ENCODE data around the gene DDA1.

- TF ChIP-seq CTCF (IDR thresholded peaks at IDR 0.05) = no peak
- no peak for TF ChIP-seq POLR2A (IDR thresholded peaks at IDR 0.05)
- no peak for TF ChIP-seq EP300 (IDR thresholded peaks at IDR 0.05; ENCODE audit: low read depth)
- no peak for TF ChIP-seq POLR2AphosphoS5 (IDR thresholded peaks at IDR 0.05)
Measured at GRCh38 chr19:17328517-17329365, 19.4 kb downstream of the DDA1 start.

Measured in transverse colon (tissue), 4 donors.